Measurements from ENCODE around the gene MRM3.

DNA sequence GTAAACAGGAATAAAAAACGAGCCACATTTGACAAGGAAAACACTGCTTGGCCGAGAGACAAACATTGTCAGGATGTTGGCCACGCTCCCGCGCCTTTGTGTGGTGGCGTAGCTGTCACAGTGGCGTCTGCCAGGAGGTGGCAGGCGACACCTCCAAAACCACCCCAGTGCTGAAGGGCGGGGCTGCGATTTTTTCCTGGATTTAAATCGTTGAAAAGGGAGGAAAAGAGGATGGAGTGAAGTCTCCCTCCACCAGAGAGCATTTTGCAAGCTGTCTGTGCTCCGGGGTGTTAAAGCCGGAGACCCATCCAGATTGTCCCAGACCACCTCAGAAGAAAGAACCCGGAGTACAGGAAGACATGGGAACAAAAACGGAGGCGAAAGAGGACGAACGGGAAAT is 12.7 kb downstream of the MRM3 start:
- TF ChIP-seq, protein P1, sequence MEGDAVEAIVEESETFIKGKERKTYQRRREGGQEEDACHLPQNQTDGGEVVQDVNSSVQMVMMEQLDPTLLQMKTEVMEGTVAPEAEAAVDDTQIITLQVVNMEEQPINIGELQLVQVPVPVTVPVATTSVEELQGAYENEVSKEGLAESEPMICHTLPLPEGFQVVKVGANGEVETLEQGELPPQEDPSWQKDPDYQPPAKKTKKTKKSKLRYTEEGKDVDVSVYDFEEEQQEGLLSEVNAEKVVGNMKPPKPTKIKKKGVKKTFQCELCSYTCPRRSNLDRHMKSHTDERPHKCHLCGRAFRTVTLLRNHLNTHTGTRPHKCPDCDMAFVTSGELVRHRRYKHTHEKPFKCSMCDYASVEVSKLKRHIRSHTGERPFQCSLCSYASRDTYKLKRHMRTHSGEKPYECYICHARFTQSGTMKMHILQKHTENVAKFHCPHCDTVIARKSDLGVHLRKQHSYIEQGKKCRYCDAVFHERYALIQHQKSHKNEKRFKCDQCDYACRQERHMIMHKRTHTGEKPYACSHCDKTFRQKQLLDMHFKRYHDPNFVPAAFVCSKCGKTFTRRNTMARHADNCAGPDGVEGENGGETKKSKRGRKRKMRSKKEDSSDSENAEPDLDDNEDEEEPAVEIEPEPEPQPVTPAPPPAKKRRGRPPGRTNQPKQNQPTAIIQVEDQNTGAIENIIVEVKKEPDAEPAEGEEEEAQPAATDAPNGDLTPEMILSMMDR (IDR thresholded peaks at IDR 0.05; ENCODE audit: insufficient read depth, low read length): peak; percentile 15
- TF ChIP-seq POLR2AphosphoS5 (IDR thresholded peaks at IDR 0.05; ENCODE audit: low read depth): no peak
